ENCODE data around the gene SERPINB4. TPM values are rescaled to one million over a fixed set of nuclear protein-coding genes. Genes with fewer than 3 reads are reported as not detected.

The SERPINB4 gene
- total and polyA plus RNA-seq, 2 of the 8 experiments (the other 6 are each of a cell fraction or from before 2014, with no cell fraction given): 0.32 to 0.36 TPM

DNA sequence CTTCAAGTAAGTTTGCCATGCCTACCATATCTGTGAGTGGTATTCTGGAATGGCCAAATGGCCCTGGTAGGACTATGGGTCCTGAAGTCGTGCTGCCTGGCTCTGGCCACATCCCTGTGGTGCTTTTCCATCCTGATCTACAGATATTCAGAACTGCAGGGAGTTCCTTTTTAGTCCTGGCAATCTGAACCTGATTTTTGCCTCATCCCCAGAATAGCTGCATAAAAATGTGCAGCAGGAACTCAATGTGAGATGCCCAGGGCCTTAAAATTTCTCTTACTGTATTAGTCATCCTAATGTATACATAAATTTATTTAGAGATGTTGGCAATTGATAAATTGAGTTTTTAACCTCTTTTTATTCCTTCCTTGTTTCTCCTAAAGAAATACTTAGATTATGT, 51.6 kb downstream of the SERPINB4 start:
- Histone ChIP-seq H3K4me1 (replicated peaks in 1 of 4; ENCODE audit: control insufficient read depth in 3 of 4, insufficient read depth in 4 of 4, low read length in 3 of 4) (no peaks in the 10 kb centered on the region), H2BK12ac (ENCODE audit: low read depth, low read length) (no peak overlapping the region), H2AK5ac (ENCODE audit: low read depth, low read length) (no peak overlapping the region), H3K4me2 (ENCODE audit: insufficient read depth in 1 of 2, low read depth in 2 of 2, low read length in 2 of 2) (no peak overlapping the region), H3K18ac (ENCODE audit: extremely low read depth, low read length) (no peak overlapping the region), H4K91ac (replicated peaks; ENCODE audit: insufficient read length, low read length) (no peak overlapping the region), H3K9ac (replicated peaks in 1 of 4; ENCODE audit: extremely low read depth in 1 of 4, low read depth in 3 of 4, low read length in 3 of 4) (no peak overlapping the region), H3K4ac (replicated peaks; ENCODE audit: insufficient read length, low read depth, low read length) (no peak overlapping the region), H3K36me3 (ENCODE audit: control insufficient read depth in 2 of 4, insufficient read depth in 4 of 4, low read length in 3 of 4) (no peaks in the 10 kb centered on the region), H3K56ac (replicated peaks; ENCODE audit: insufficient read length, low read depth, low read length) (no peak overlapping the region), H3K4me3 (ENCODE audit: extremely low read depth in 1 of 4, insufficient read depth in 2 of 4, low read depth in 3 of 4, low read length in 4 of 4) (no peak overlapping the region), H4K20me1 (replicated peaks in 1 of 2; ENCODE audit: control insufficient read depth in 1 of 2, insufficient read depth in 2 of 2, low read length in 2 of 2) (peaks cover 0 to 2% of the 10 kb centered on the region in 2 experiments), H3K27ac (ENCODE audit: low read depth, low read length) (no peak overlapping the region), H3K79me1 (ENCODE audit: low read depth, low read length) (no peaks in the 10 kb centered on the region), H2BK20ac (ENCODE audit: low read length) (no peak overlapping the region), H3K23ac (ENCODE audit: insufficient read length) (no peak overlapping the region), H3K79me2 (ENCODE audit: control insufficient read depth in 1 of 2, insufficient read depth in 2 of 2, low read length in 2 of 2) (no peaks in the 10 kb centered on the region), H3K14ac (ENCODE audit: insufficient read length) (no peak overlapping the region), H3K27me3 (replicated peaks in 1 of 4; ENCODE audit: control insufficient read depth in 3 of 4, extremely low read depth in 1 of 4, insufficient read depth in 3 of 4, low read length in 3 of 4) (no peaks in the 10 kb centered on the region; a peak in 1 of 7 replicates), H2BK120ac (replicated peaks; ENCODE audit: low read depth, low read length) (no peak overlapping the region), H4K5ac (ENCODE audit: insufficient read length, low read depth, low read length) (no peak overlapping the region), H2BK15ac (ENCODE audit: low read length) (no peak overlapping the region), H4K8ac (ENCODE audit: extremely low read depth, insufficient read depth, low read length) (no peak overlapping the region), H2AFZ (ENCODE audit: low read length) (no peak overlapping the region), H3K23me2 (ENCODE audit: low read depth, low read length) (no peaks in the 10 kb centered on the region), H2BK5ac (ENCODE audit: low read depth, low read length) (no peak overlapping the region), H3K9me3 (ENCODE audit: insufficient read depth in 2 of 2, low read depth in 1 of 2, low read length in 1 of 2) (no peaks in the 10 kb centered on the region)
- no peak for TF ChIP-seq BCL11A (IDR thresholded peaks at IDR 0.05; ENCODE audit: low read depth in 2 of 2, low read length in 2 of 2)
- TF ChIP-seq SAP30 (IDR thresholded peaks at IDR 0.05; ENCODE audit: insufficient read depth, insufficient replicate concordance, low read length): no peak
- no peak for TF ChIP-seq BRCA1 (IDR thresholded peaks at IDR 0.05; ENCODE audit: low read depth, low read length)
- no peak for TF ChIP-seq EZH2 (IDR thresholded peaks at IDR 0.05; ENCODE audit: low read depth, low read length, severe bottlenecking)
- no peak for TF ChIP-seq CHD1 (IDR thresholded peaks at IDR 0.05; ENCODE audit: low read depth, low read length)
- TF ChIP-seq FOSL1 (IDR thresholded peaks at IDR 0.05; ENCODE audit: insufficient read depth, low read depth, low read length): no peak
- TF ChIP-seq SP2 (IDR thresholded peaks at IDR 0.05; ENCODE audit: low read length): no peak
- TF ChIP-seq CBX5 (IDR thresholded peaks at IDR 0.05; ENCODE audit: low read depth, low read length): no peak
- ChIA-PET POLR2A (ENCODE audit: partially characterized antibody) (no interaction called here), CTCF (ENCODE audit: partially characterized antibody) (interaction anchor here (0.9 to 3.0 kb wide), 2 partner anchors 11 to 14 kb away, joined by 4 to 13 read pairs; no protein-coding TSS in a partner anchor)
- DNase-seq (ENCODE audit: low read depth in 1 of 2, low spot score in 2 of 2) (no peak), FAIRE-seq (no peak)
- WGBS, 2 experiments (ENCODE audit: extremely low coverage in 1 of 2, insufficient coverage in 1 of 2, insufficient read length in 1 of 2, insufficient replicate concordance in 2 of 2, low coverage in 1 of 2, low lambda C conversion rate in 2 of 2, missing lambda C conversion rate in 1 of 2): 80% methylated on average over 1 of the region's 1 CpG; no CpG with 5 or more reads in 1 of the 2 experiments

Data from H1 (cell line).